HAP-1 (cell line): ENCODE data around the gene SIAE.
"Not testable (repeated sequence)": the region's sequence is repeated elsewhere in the genome, so short reads cannot be mapped to it uniquely, and the experiment has no call there.

Source experiments
- DNase-seq, 2 experiments: peaks; one replicate each; pipeline ENCODE4 v3.0.0-alpha.2; 2016 to 2020; ENCODE audit warnings: low spot score in 2 of 2
- H3K27me3 ChIP-seq: fragments of 250-450 bp; sonication (Bioruptor Pico); 2 replicates; pipeline ENCODE4 v1.5.1; 2020; ENCODE audit warnings: low read depth, mild to moderate bottlenecking, moderate library complexity
- H3K36me3 ChIP-seq: fragments of 250-450 bp; sonication (Bioruptor Pico); replicated peaks from 2 replicates; pipeline ENCODE4 v1.5.1; 2020; ENCODE audit warnings: mild to moderate bottlenecking
- H3K4me1 ChIP-seq: fragments of 250-450 bp; sonication (Bioruptor Pico); 2 replicates; pipeline ENCODE4 v1.5.1; 2020; ENCODE audit warnings: mild to moderate bottlenecking
- H3K4me3 ChIP-seq: fragments of 250-450 bp; sonication (Bioruptor Pico); 2 replicates; pipeline ENCODE4 v1.5.1; 2020; ENCODE audit warnings: mild to moderate bottlenecking, moderate library complexity
- H3K9me3 ChIP-seq: fragments of 250-450 bp; sonication (Bioruptor Pico); 2 replicates; pipeline ENCODE4 v1.5.1; 2020; ENCODE audit warnings: mild to moderate bottlenecking, moderate library complexity
- in situ Hi-C: fragments of 300-500 bp; cut with MboI; formaldehyde crosslinking; loops from 3 replicates; pipeline ENCODE4 v1.14.3; 2020; ENCODE audit warnings: low sequenced_read_pairs, inconsistent platforms, mixed read lengths

The SIAE gene

DNA sequence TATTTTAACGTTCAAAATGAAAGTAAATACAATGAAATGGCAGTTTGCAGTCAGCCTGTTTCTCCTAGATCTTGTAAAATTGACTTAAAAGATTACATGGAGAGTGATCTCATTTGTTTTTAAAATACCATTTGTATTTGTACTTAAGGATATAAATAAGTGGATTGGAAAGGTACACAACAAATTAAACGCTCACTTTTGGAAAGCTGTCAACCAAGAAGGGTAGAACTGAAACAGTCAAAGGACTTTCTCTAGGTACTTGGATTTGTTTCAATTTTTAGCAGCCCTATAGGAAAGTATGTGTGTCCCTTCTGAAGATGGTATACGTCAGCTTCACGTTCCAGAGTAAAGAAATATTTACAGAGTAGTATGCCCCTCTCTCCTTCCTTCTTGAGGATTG lies 43.6 kb downstream of the SIAE start:
- Histone ChIP-seq H3K9me3 (no peaks in the 10 kb centered on the region), H3K4me1 (no peaks in the 10 kb centered on the region), H3K4me3 (no peak overlapping the region), H3K27me3 (no peaks in the 10 kb centered on the region), H3K36me3 (peaks cover 69% of the 10 kb centered on the region)
- no peak for DNase-seq
- in situ Hi-C loops, result loop anchor here (25.0 kb wide), 2 partner anchors 782 to 1193 kb away; partner anchors contain the start of gene GRAMD1B

GRCh38 chr11:124627546-124627945 lies 46.0 kb downstream of the SIAE start:
- no peaks in the 10 kb centered on the region for H3K27me3 ChIP-seq
- in situ Hi-C loops, result loop anchor here (25.0 kb wide), 2 partner anchors 785 to 1190 kb away; partner anchors contain the start of gene GRAMD1B
- H3K9me3 ChIP-seq, result no peaks in the 10 kb centered on the region
- no peak overlapping the region for H3K4me3 ChIP-seq
- H3K4me1 ChIP-seq, result peaks cover 3% of the 10 kb centered on the region; the same call in 1 of the 2 replicates
- DNase-seq, result no peak
- peaks cover 61% of the 10 kb centered on the region for H3K36me3 ChIP-seq

- Histone ChIP-seq H3K4me3 (no peak overlapping the region), H3K36me3 (peaks cover 42% of the 10 kb centered on the region), H3K9me3 (no peaks in the 10 kb centered on the region), H3K27me3 (no peaks in the 10 kb centered on the region), H3K4me1 (peaks cover 3% of the 10 kb centered on the region; the same call in 1 of the 2 replicates)
- in situ Hi-C loops, result loop anchor here (25.0 kb wide), 2 partner anchors 787 to 1188 kb away; partner anchors contain the start of gene GRAMD1B
- DNase-seq, result no peak
These were observed 47.9 kb downstream of the SIAE start for GRCh38 chr11:124625504-124626168.

GRCh38 chr11:124623861-124624525 lies 49.5 kb downstream of the SIAE start:
- in situ Hi-C loops, result no loop called here
- Histone ChIP-seq H3K4me1 (peaks cover 3% of the 10 kb centered on the region; the same call in 1 of the 2 replicates), H3K36me3 (peaks cover 33% of the 10 kb centered on the region), H3K4me3 (peak overlapping the region; percentile 86), H3K9me3 (no peaks in the 10 kb centered on the region), H3K27me3 (peaks cover 8% of the 10 kb centered on the region; the same call in 1 of the 2 replicates)
- no peak for DNase-seq

DNA sequence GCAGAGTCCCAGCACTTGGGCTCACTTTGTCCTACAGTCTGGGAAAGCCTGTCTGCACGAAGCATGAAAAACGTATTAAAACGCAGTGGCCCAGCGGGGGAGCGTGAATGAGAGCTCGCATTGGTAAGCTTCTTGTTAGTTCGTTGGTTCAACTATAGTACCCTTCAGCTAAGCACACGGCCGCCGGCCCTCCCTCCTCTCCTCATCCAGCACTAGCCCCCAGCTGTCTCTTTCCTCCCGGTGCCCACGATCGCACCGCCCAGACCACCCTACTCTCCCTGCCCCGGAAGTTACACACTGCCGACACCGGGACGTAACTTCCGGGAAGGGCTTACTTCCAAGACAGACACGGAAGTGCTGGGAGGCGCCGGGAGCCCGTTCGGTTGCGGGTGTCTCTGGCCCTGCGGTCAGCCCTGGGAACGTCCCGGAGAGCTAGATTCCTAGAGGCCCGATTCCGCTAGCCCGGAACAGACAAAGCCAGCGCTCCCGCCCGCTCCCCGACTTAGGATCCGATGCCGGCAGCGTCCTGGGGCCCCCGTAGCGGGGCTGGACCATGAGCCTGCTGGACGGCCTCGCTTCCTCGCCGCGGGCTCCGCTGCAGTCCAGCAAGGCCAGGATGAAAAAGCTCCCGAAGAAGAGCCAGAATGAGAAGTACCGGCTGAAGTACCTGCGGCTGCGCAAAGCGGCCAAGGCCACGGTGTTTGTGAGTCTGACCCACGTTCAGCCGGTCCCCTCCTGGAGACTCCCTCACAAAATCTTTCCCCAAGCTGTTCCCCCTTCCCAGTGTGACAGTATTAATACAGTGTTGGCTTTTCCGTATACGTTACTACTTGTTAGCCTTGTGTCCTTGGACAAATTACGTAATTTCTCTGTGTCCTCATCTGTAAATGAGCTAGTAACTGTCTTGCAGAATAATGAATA lies 50.7 kb downstream of the SIAE start, which contains the start of gene TBRG1:
TSS of gene TBRG1 (plus strand) at position 334 of the 921 bp plus-strand sequence. CDS start at position 554, 220 bp downstream.
- H3K4me3 ChIP-seq, result peak within 1 kb of the TSS; percentile 86
- in situ Hi-C loops, result no loop called here
- peaks cover 3% of the 10 kb centered on the region; the same call in 1 of the 2 replicates for H3K4me1 ChIP-seq
- DNase-seq, result peak; percentile 88 to 91
- no peaks in the 10 kb centered on the region for H3K9me3 ChIP-seq
- H3K36me3 ChIP-seq, result peaks cover 31% of the 10 kb centered on the region
- H3K27me3 ChIP-seq, result peaks cover 8% of the 10 kb centered on the region; the same call in 1 of the 2 replicates

DNA sequence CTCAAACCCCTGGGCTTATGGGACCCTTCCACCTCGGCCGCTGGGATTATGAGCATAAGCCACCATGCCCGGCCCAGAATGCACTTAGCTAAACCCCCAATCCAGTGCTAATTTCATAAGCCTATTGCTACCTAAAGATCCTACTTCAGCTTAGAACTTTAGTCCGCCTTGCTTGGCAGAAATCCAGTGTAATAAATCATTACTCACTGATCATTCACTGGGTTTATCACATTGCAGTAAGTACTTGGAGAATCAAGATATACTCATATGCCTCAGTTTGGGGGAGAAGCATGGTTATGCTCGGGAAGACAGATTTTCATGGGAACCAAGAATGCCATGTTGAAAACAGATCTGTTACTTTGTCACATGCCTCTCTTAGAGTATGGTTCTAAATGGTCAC lies 54.7 kb downstream of the SIAE start:
- Histone ChIP-seq H3K27me3 (peaks cover 10% of the 10 kb centered on the region), H3K36me3 (peaks cover 4% of the 10 kb centered on the region; the same call in 1 of the 2 replicates), H3K4me1 (peaks cover under 1% of the 10 kb centered on the region; the same call in 1 of the 2 replicates), H3K9me3 (no peaks in the 10 kb centered on the region), H3K4me3 (no peak overlapping the region)
- in situ Hi-C loops, result no loop called here
- DNase-seq, result no peak

DNA sequence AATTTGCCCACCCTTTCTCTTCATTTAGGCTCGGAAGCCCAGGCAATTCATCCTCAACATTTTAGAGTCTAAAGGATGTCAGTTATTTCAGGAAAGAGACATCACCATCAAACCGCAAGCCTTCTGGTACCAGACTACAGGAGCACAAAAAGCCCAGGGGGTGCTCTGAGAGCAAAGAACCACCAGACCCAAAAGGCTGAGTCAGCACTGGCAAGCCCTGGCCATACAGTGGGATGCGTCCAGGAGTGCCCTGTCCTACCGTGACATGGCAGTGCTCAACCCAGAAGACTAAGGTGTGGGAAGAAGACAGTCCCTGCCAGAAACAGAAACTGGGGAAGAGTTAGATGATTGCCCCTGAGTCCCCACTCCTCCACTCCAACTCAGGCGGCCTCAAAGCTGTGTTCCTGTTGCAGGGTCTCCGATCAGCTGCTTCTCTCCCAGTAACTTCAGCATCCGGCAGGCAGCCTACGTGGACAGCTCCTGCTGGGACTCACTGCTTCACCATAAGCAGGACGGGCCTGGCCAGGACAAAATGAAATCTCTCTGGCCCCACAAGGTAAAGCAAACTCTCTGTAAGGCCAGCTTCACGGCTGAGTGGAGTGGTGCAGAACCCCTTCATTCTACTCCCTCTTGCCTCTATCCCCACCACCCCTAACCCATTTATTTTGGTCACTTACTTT lies 60.8 kb downstream of the SIAE start:
- H3K27me3 ChIP-seq, result peaks cover 3% of the 10 kb centered on the region; the same call in 1 of the 2 replicates
- no peak for DNase-seq
- no peak overlapping the region for H3K4me3 ChIP-seq
- in situ Hi-C loops, result no loop called here
- no peaks in the 10 kb centered on the region for H3K9me3 ChIP-seq
- H3K4me1 ChIP-seq, result no peaks in the 10 kb centered on the region
- H3K36me3 ChIP-seq, result no peaks in the 10 kb centered on the region

- no peak for DNase-seq
- Histone ChIP-seq H3K4me3 (no peak overlapping the region), H3K9me3 (no peaks in the 10 kb centered on the region), H3K4me1 (no peaks in the 10 kb centered on the region), H3K27me3 (peaks cover 3% of the 10 kb centered on the region; the same call in 1 of the 2 replicates), H3K36me3 (no peaks in the 10 kb centered on the region)
- in situ Hi-C loops, result no loop called here
These were observed 61.5 kb downstream of the SIAE start for GRCh38 chr11:124612045-124612444.

GRCh38 chr11:124611064-124611463 lies 62.5 kb downstream of the SIAE start, which contains the start of gene PANX3:
PANX3 (plus strand) TSS chr11:124611428; CDS start chr11:124611557, 129 bp downstream.
- in situ Hi-C loops, result no loop called here
- no peak for DNase-seq
- no peaks in the 10 kb centered on the region for H3K27me3 ChIP-seq
- H3K4me1 ChIP-seq, result no peaks in the 10 kb centered on the region
- H3K4me3 ChIP-seq, result no peak within 1 kb of the TSS
- H3K36me3 ChIP-seq, result no peaks in the 10 kb centered on the region
- no peaks in the 10 kb centered on the region for H3K9me3 ChIP-seq

DNA sequence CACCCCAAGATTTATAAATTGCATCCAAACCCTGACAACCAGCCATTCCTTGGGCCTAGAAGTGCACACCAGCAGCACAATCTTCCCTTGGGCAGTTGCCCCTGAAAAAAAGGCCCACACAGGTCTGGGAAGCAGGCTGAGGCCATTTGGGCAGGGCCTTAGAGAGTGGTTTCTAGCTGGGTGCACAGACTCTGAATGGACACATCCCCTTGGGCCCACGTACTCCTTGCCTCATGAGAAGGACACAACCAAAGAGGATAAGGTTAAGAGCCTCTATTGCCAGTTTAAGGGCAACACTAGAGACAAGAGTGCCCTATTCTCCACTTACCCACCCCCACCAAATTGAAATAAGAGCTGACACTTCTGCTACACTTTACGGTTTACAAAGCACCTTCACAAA lies 63.2 kb downstream of the SIAE start:
- in situ Hi-C loops, result no loop called here
- Histone ChIP-seq H3K9me3 (no peaks in the 10 kb centered on the region), H3K4me1 (no peaks in the 10 kb centered on the region), H3K36me3 (no peaks in the 10 kb centered on the region), H3K4me3 (no peak overlapping the region), H3K27me3 (no peaks in the 10 kb centered on the region)
- DNase-seq, result no peak

DNA sequence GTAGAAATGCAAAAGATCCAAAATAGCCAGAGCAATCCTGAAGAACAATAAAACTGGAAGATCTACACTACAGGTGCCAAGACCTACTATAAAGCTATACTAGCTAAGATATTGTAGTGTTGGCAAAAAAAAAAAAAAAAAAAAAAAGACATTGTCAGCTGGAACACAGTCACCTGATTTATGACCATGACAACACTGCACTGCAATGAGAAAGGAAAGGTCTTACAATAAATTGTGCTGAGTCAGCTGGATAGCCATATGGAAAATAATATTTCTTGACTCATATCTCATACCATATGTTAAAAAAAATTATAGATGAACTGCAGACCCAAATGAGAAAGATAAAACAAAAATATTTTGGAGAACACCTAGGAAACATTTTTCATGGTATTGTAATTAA lies 65.4 kb downstream of the SIAE start:
- H3K9me3 ChIP-seq, result no peaks in the 10 kb centered on the region
- no peaks in the 10 kb centered on the region for H3K36me3 ChIP-seq
- DNase-seq, result no peak
- no peaks in the 10 kb centered on the region for H3K27me3 ChIP-seq
- in situ Hi-C loops, result no loop called here
- no peaks in the 10 kb centered on the region for H3K4me1 ChIP-seq
- no peak overlapping the region for H3K4me3 ChIP-seq

DNA sequence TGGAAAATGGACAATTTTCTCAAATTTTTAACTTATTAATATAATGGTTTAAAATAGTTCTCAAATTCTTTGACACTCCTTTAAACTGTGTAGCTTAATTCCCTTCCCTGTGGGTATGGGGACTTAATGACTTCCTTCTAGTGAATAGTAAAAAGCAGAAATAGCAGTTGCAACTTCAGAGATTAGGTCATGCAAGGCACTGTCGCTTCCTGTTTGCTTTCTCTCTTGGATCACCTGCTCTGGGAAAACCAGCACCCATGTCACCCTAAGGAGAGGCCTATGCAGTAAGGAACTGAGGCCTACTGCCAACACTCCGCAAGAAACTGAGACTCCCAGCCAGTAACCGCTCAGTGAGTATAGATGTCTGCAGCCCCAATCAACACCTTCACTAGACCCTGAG lies 67.8 kb downstream of the SIAE start:
- in situ Hi-C loops, result no loop called here
- Histone ChIP-seq H3K36me3 (no peaks in the 10 kb centered on the region), H3K9me3 (no peaks in the 10 kb centered on the region), H3K27me3 (no peaks in the 10 kb centered on the region), H3K4me1 (no peaks in the 10 kb centered on the region), H3K4me3 (no peak overlapping the region)
- no peak for DNase-seq

DNA sequence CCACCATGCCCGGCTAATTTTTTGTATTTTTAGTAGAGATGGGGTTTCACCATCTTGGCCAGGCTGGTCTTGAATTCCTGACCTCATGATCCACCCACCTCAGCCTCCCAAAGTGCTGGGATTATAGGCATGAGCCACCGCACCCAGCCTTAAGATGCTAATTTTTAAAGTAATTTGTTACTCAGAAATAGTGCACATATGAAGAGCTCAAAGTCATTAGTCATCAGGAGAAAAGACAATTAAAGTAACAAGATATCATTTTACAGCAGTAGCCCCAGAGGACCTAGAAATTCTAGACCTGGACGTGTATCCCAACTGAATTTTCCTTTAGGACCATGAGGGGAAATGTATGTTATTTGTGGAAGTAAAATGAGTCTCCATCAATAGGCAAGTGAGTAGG lies 70.8 kb downstream of the SIAE start:
- H3K4me1 ChIP-seq, H3K9me3 ChIP-seq, H3K27me3 ChIP-seq, DNase-seq, in situ Hi-C loops, H3K36me3 ChIP-seq, H3K4me3 ChIP-seq: not testable (repeated sequence)
